H1 (cell line): ENCODE measurements around the gene MMS19. TPM values are rescaled to one million over a fixed set of nuclear protein-coding genes. Genes with fewer than 3 reads are reported as not detected.

Experiments used
- CTCF ChIA-PET: fragments of 300-600 bp; sonication (Branson Sonifier 250); formaldehyde crosslinking; loops from one replicate; lab custom pipeline; 2021; ENCODE audit not compliant: partially characterized antibody; lab: Charles Lee
- POLR2A ChIA-PET: fragments of 300-600 bp; sonication (Branson Sonifier 250); formaldehyde crosslinking; loops from one replicate; lab custom pipeline; 2021; ENCODE audit warnings: inconsistent platforms; ENCODE audit not compliant: partially characterized antibody; lab: Charles Lee
- DNase-seq, 2 experiments: peaks; one replicate each; pipeline versions ENCODE4 v3.0.0 to v3.0.0-alpha.2; 2010 to 2022; ENCODE audit warnings: low spot score in 2 of 2, low read depth in 1 of 2, mixed read lengths in 1 of 2
- FAIRE-seq: peaks from 2 replicates; lab custom pipeline; 2011; peaks lifted over from hg19 to GRCh38; lab: Jason Lieb, UNC
- H2AFZ ChIP-seq: 2 replicates; pipeline ENCODE4 v1.8.1; 2012; ENCODE audit warnings: low read length, inconsistent platforms
- H2AK5ac ChIP-seq: 2 replicates; pipeline ENCODE4 v1.6.1; 2013; ENCODE audit warnings: low read depth, low read length
- H2BK120ac ChIP-seq: replicated peaks from 2 replicates; pipeline ENCODE3; 2013; ENCODE audit warnings: low read depth, low read length, inconsistent platforms
- H2BK12ac ChIP-seq: 2 replicates; pipeline ENCODE4 v1.6.1; 2013; ENCODE audit warnings: low read depth, low read length
- H2BK15ac ChIP-seq: 2 replicates; pipeline ENCODE4 v1.6.1; 2013; ENCODE audit warnings: low read length
- H2BK20ac ChIP-seq: 2 replicates; pipeline ENCODE4 v1.6.1; 2013; ENCODE audit warnings: low read length
- H2BK5ac ChIP-seq: 2 replicates; pipeline ENCODE4 v1.6.1; 2013; ENCODE audit warnings: low read depth, low read length
- H3K14ac ChIP-seq: 2 replicates; pipeline ENCODE4 v1.6.1; 2013; ENCODE audit warnings: inconsistent platforms; ENCODE audit not compliant: insufficient read length
- H3K18ac ChIP-seq: 2 replicates; pipeline ENCODE4 v1.6.1; 2013; ENCODE audit warnings: low read length; ENCODE audit errors: extremely low read depth
- H3K23ac ChIP-seq: 2 replicates; pipeline ENCODE4 v1.6.1; 2013; ENCODE audit warnings: inconsistent platforms; ENCODE audit not compliant: insufficient read length
- H3K23me2 ChIP-seq: 2 replicates; pipeline ENCODE4 v1.6.1; 2013; ENCODE audit warnings: low read depth, low read length
- H3K27ac ChIP-seq: 2 replicates; pipeline ENCODE4 v1.6.1; 2011; ENCODE audit warnings: low read depth, low read length, inconsistent platforms
- H3K27me3 ChIP-seq, 4 experiments: replicated peaks in 1 of 4; 1 replicate in 1 of 4; 2 replicates in 3 of 4; pipeline versions ENCODE4 v1.6.1 to v1.8.1; 2011 to 2013; ENCODE audit warnings: low read length in 3 of 4, mild to moderate bottlenecking in 3 of 4, inconsistent platforms in 2 of 4, mixed read lengths in 2 of 4, moderate library complexity in 1 of 4; ENCODE audit not compliant: control insufficient read depth in 3 of 4, insufficient read depth in 3 of 4; ENCODE audit errors: extremely low read depth in 1 of 4
- H3K36me3 ChIP-seq, 4 experiments: 2 replicates each; pipeline versions ENCODE4 v1.6.1 to v1.8.1; 2011 to 2013; ENCODE audit warnings: mild to moderate bottlenecking in 4 of 4, low read length in 3 of 4, moderate library complexity in 2 of 4, control low read depth in 1 of 4, inconsistent platforms in 1 of 4; ENCODE audit not compliant: insufficient read depth in 4 of 4, control insufficient read depth in 2 of 4
- H3K4ac ChIP-seq: replicated peaks from 2 replicates; pipeline ENCODE3; 2013; ENCODE audit warnings: low read length, low read depth, mixed read lengths, inconsistent platforms; ENCODE audit not compliant: insufficient read length
- H3K4me1 ChIP-seq, 4 experiments: replicated peaks in 1 of 4; 1 replicate in 1 of 4; 2 replicates in 3 of 4; pipeline versions ENCODE4 v1.6.1 to v1.8.1; 2011 to 2013; ENCODE audit warnings: low read length in 3 of 4, inconsistent platforms in 2 of 4, mixed read lengths in 1 of 4; ENCODE audit not compliant: insufficient read depth in 4 of 4, control insufficient read depth in 3 of 4
- H3K4me2 ChIP-seq, 2 experiments: 2 replicates each; pipeline versions ENCODE4 v1.6.1 to v1.8.1; 2011 to 2013; ENCODE audit warnings: low read depth in 2 of 2, low read length in 2 of 2, control low read depth in 1 of 2, inconsistent platforms in 1 of 2, mild to moderate bottlenecking in 1 of 2; ENCODE audit not compliant: insufficient read depth in 1 of 2
- H3K4me3 ChIP-seq, 4 experiments: fragments of 200-600, 300-600 bp in 1 of 4; sonication (generic), shearing (Covaris generic), sonication (Bioruptor Twin) in 1 of 4; 2 replicates each; pipeline versions ENCODE4 v1.5.1 to v1.8.1; 2011 to 2016; ENCODE audit warnings: low read length in 4 of 4, low read depth in 3 of 4, control low read depth in 2 of 4, inconsistent platforms in 2 of 4, mild to moderate bottlenecking in 2 of 4, mixed read lengths in 1 of 4, moderate library complexity in 1 of 4; ENCODE audit not compliant: insufficient read depth in 2 of 4; ENCODE audit errors: extremely low read depth in 1 of 4
- H3K56ac ChIP-seq: replicated peaks from 2 replicates; pipeline ENCODE3; 2013; ENCODE audit warnings: low read depth, mild to moderate bottlenecking, mixed read lengths, low read length, inconsistent platforms; ENCODE audit not compliant: insufficient read length
- H3K79me1 ChIP-seq: 2 replicates; pipeline ENCODE4 v1.6.1; 2013; ENCODE audit warnings: low read depth, low read length, control low read depth
- H3K79me2 ChIP-seq, 2 experiments: 2 replicates each; pipeline versions ENCODE4 v1.6.1 to v1.8.1; 2012 to 2013; ENCODE audit warnings: low read length in 2 of 2, mild to moderate bottlenecking in 2 of 2, inconsistent platforms in 1 of 2; ENCODE audit not compliant: insufficient read depth in 2 of 2, control insufficient read depth in 1 of 2
- H3K9ac ChIP-seq, 4 experiments: replicated peaks in 1 of 4; 1 replicate in 1 of 4; 2 replicates in 3 of 4; pipeline versions ENCODE4 v1.6.1 to v1.8.1; 2011 to 2013; ENCODE audit warnings: low read depth in 3 of 4, low read length in 3 of 4, control low read depth in 2 of 4, mild to moderate bottlenecking in 2 of 4, moderate library complexity in 2 of 4, inconsistent platforms in 1 of 4; ENCODE audit errors: extremely low read depth in 1 of 4
- H3K9me3 ChIP-seq, 2 experiments: 2 replicates each; pipeline versions ENCODE4 v1.6.1 to v1.8.1; 2012 to 2013; ENCODE audit warnings: mild to moderate bottlenecking in 2 of 2, moderate library complexity in 2 of 2, control low read depth in 1 of 2, inconsistent platforms in 1 of 2, low read depth in 1 of 2, low read length in 1 of 2, mixed read lengths in 1 of 2; ENCODE audit not compliant: insufficient read depth in 2 of 2
- H4K20me1 ChIP-seq, 2 experiments: replicated peaks in 1 of 2; 2 replicates each; pipeline versions ENCODE3 to v1.8.1; 2011 to 2013; ENCODE audit warnings: inconsistent platforms in 2 of 2, low read length in 2 of 2, mild to moderate bottlenecking in 1 of 2; ENCODE audit not compliant: insufficient read depth in 2 of 2, control insufficient read depth in 1 of 2
- H4K5ac ChIP-seq: 2 replicates; pipeline ENCODE4 v1.6.1; 2013; ENCODE audit warnings: low read length, low read depth, mixed read lengths, inconsistent platforms; ENCODE audit not compliant: insufficient read length
- H4K8ac ChIP-seq: 2 replicates; pipeline ENCODE4 v1.8.0; 2013; ENCODE audit warnings: mild to moderate bottlenecking, moderate library complexity, low read length, inconsistent platforms; ENCODE audit not compliant: insufficient read depth; ENCODE audit errors: extremely low read depth
- H4K91ac ChIP-seq: replicated peaks from 2 replicates; pipeline ENCODE3; 2013; ENCODE audit warnings: low read length, mixed read lengths, inconsistent platforms; ENCODE audit not compliant: insufficient read length
- JUN ChIP-seq: IDR thresholded peaks from 2 replicates; pipeline ENCODE4 v1.6.1; 2011; ENCODE audit warnings: low read depth, mild to moderate bottlenecking, improper control_type of control experiment, low read length
- JUND ChIP-seq: IDR thresholded peaks from 2 replicates; pipeline ENCODE4 v1.6.1; 2011; ENCODE audit warnings: mild to moderate bottlenecking, improper control_type of control experiment, low read length
- KDM1A ChIP-seq: fragments of 200-600, 300-600 bp; sonication (generic); IDR thresholded peaks from 2 replicates; pipeline ENCODE4 v1.7.1; 2016; ENCODE audit warnings: mild to moderate bottlenecking, low read length, borderline replicate concordance
- NANOG ChIP-seq: IDR thresholded peaks from 2 replicates; pipeline ENCODE4 v1.6.1; 2011; ENCODE audit warnings: low read length, low read depth, mild to moderate bottlenecking, inconsistent platforms; ENCODE audit not compliant: insufficient read depth, poor library complexity, severe bottlenecking
- POLR2A ChIP-seq, 2 experiments: IDR thresholded peaks; 1 replicate in 1 of 2; 2 replicates in 1 of 2; pipeline ENCODE4 v1.6.1; 2011; ENCODE audit warnings: low read depth in 2 of 2, low read length in 2 of 2, mild to moderate bottlenecking in 2 of 2; ENCODE audit errors: control extremely low read depth in 1 of 2
- SIRT6 ChIP-seq: IDR thresholded peaks from one replicate; pipeline ENCODE4 v1.7.1; 2012; ENCODE audit warnings: low read length, inconsistent platforms
- SP1 ChIP-seq: IDR thresholded peaks from 2 replicates; pipeline ENCODE4 v1.6.1; 2011; ENCODE audit warnings: low read depth, low read length
- SUZ12 ChIP-seq: fragments of 200-600 bp; sonication (generic); IDR thresholded peaks from 2 replicates; pipeline ENCODE4 v1.6.1; 2012; ENCODE audit warnings: mild to moderate bottlenecking, inconsistent platforms, low read length, moderate library complexity, mixed read lengths
- TAF1 ChIP-seq: IDR thresholded peaks from 2 replicates; pipeline ENCODE4 v1.6.1; 2011; ENCODE audit warnings: mild to moderate bottlenecking, low read depth, low read length
- WGBS, 2 experiments: shearing (Covaris generic) in 1 of 2; methylation state at CpG; one replicate each; pipeline versions ENCODE4 v1.1.6 to v1.1.7; 2013 to 2015; ENCODE audit warnings: low lambda C conversion rate in 2 of 2, mixed read lengths in 2 of 2, inconsistent platforms in 1 of 2, low coverage in 1 of 2, missing lambda C conversion rate in 1 of 2; ENCODE audit not compliant: insufficient replicate concordance in 2 of 2, insufficient coverage in 1 of 2, insufficient read length in 1 of 2; ENCODE audit errors: extremely low coverage in 1 of 2, missing lambda C conversion rate in 1 of 2; 5-methylcytosine and 5-hydroxymethylcytosine counted together
- polyA plus RNA-seq, 7 experiments: library from polyadenylated mRNA; depleted of rRNA in 3 of 7; stranded (reverse) in 5 of 7; unstranded in 2 of 7; fragments of >200 nt in 5 of 7; fragments of 200-250 nt in 2 of 7; gene quantifications; 1 replicate in 5 of 7; 2 replicates in 1 of 7; 4 replicates in 1 of 7; pipeline versions ENCODE4 v1.2.1 to v1.2.3, GENCODE V29; 2011 to 2013; ENCODE audit warnings: missing spikeins in 2 of 7, mixed read lengths in 2 of 7
- total RNA-seq: library from RNA; stranded (reverse); fragmentation: NEBNext Ultra II Directional; extraction: Animal tissue kit (Norgen Biotek cat#: 25700); gene quantifications from 2 replicates; pipeline ENCODE4 v1.2.1, GENCODE V29; 2021

Gene MMS19
- total and polyA plus RNA-seq, 2 of the 8 experiments (the other 6 are each of a cell fraction or from before 2014, with no cell fraction given), result 130 to 221 TPM

GRCh38 chr10:97525683-97526110, 27.5 kb upstream of the MMS19 start:
- no peak overlapping the region for H3K4me3 ChIP-seq
- POLR2A ChIA-PET, result interaction anchor here (0.8 to 0.9 kb wide), 3 partner anchors 8 to 65 kb away, joined by 3 read pairs; no protein-coding TSS in a partner anchor

More at GRCh38 chr10:97525683-97526110, 27.5 kb upstream of the MMS19 start:
- Histone ChIP-seq H3K9me3 (peaks cover 0 to 6% of the 10 kb centered on the region in 2 experiments; a peak in 1 of 4 replicates), H2BK15ac (no peak overlapping the region), H2BK12ac (no peak overlapping the region), H3K27ac (no peak overlapping the region), H3K4ac (no peak overlapping the region), H2AK5ac (no peak overlapping the region), H2BK5ac (no peak overlapping the region), H3K79me1 (peaks cover 12% of the 10 kb centered on the region), H3K27me3 (no peaks in the 10 kb centered on the region), H4K8ac (no peak overlapping the region), H2BK120ac (no peak overlapping the region), H3K36me3 (no peaks in the 10 kb centered on the region), H4K5ac (no peak overlapping the region), H3K4me1 (peaks cover 4 to 9% (median 8%) of the 10 kb centered on the region in 4 experiments), H3K56ac (no peak overlapping the region), H3K18ac (no peak overlapping the region), H4K20me1 (peaks cover 0 to 1% of the 10 kb centered on the region in 2 experiments), H3K79me2 (peaks cover 0 to 20% of the 10 kb centered on the region in 2 experiments; a peak in 2 of 4 replicates), H3K14ac (no peak overlapping the region), H3K23me2 (no peaks in the 10 kb centered on the region), H2BK20ac (no peak overlapping the region), H4K91ac (no peak overlapping the region), H3K23ac (no peak overlapping the region), H3K4me2 (no peak overlapping the region), H2AFZ (no peak overlapping the region), H3K9ac (no peak overlapping the region)
- FAIRE-seq (no peak), DNase-seq (no peak)
- CTCF ChIA-PET, result interaction anchor here (0.6 to 19.6 kb wide), 4 partner anchors 10 to 267 kb away, joined by 3 to 283 read pairs (median 8); no protein-coding TSS in a partner anchor
- 94% methylated on average over 1 of the region's 1 CpG; no CpG with 5 or more reads in 1 of the 2 experiments for WGBS, 2 experiments
- TF ChIP-seq TAF1 (no peak), KDM1A (no peak), JUND (no peak), SIRT6 (no peak), JUN (no peak), SP1 (no peak), POLR2A (IDR thresholded peaks at IDR 0.05; ENCODE audit: control extremely low read depth in 1 of 2, low read depth in 2 of 2, low read length in 2 of 2) (no peak), NANOG (no peak), SUZ12 (no peak)
